Endothelial cell of umbilical vein (primary cell): ENCODE data around the gene KCNQ5. TPM values are rescaled to one million over a fixed set of nuclear protein-coding genes. Genes with fewer than 3 reads are reported as not detected.

Experiments used
- BruUV-seq: library from RNA; stranded (reverse); fragments of 400-500 nt; replicated peaks from 2 replicates; lab custom pipeline; 2021; lab: Mats Ljungman, UMichigan
- CTCF ChIA-PET: fragments of 300-600, 350-600 bp; sonication (Branson Sonifier 250); formaldehyde crosslinking; loops from one replicate; lab custom pipeline; 2021; ENCODE audit warnings: antibody characterized with exemption, inconsistent platforms; lab: Charles Lee
- POLR2A ChIA-PET: fragments of 300-600, 350-600 bp; sonication (Branson Sonifier 250); formaldehyde crosslinking; loops from one replicate; lab custom pipeline; 2021; ENCODE audit warnings: antibody characterized with exemption, inconsistent platforms; lab: Charles Lee
- DNase-seq: peaks from one replicate; pipeline ENCODE4 v3.0.0-alpha.2; 2011; ENCODE audit warnings: low read depth, low spot score
- FAIRE-seq: peaks from 2 replicates; lab custom pipeline; 2011; peaks lifted over from hg19 to GRCh38; lab: Jason Lieb, UNC
- H2AFZ ChIP-seq: 2 replicates; pipeline ENCODE4 v1.6.0; 2012; ENCODE audit warnings: low read depth, low read length, control low read depth, inconsistent platforms
- H3K27ac ChIP-seq: 2 replicates; pipeline ENCODE4 v1.5.1; 2011; ENCODE audit warnings: low read depth, mild to moderate bottlenecking, control low read depth, low read length, moderate library complexity; ENCODE audit not compliant: insufficient read depth
- H3K27me3 ChIP-seq, 2 experiments: 2 replicates each; pipeline versions ENCODE4 v1.6.0 to v1.6.1; 2011; ENCODE audit warnings: low read length in 2 of 2, mixed read lengths in 1 of 2; ENCODE audit not compliant: control insufficient read depth in 2 of 2, insufficient read depth in 2 of 2
- H3K36me3 ChIP-seq, 2 experiments: 2 replicates in 1 of 2; 3 replicates in 1 of 2; pipeline ENCODE4 v1.5.1; 2011; ENCODE audit warnings: low read length in 2 of 2, mild to moderate bottlenecking in 1 of 2, moderate library complexity in 1 of 2; ENCODE audit not compliant: control insufficient read depth in 2 of 2, insufficient read depth in 2 of 2; ENCODE audit errors: extremely low read depth in 1 of 2
- H3K4me1 ChIP-seq: 3 replicates; pipeline ENCODE4 v1.5.1; 2011; ENCODE audit warnings: mild to moderate bottlenecking, low read length; ENCODE audit not compliant: control insufficient read depth, insufficient read depth; ENCODE audit errors: extremely low read depth
- H3K4me2 ChIP-seq: 2 replicates; pipeline ENCODE4 v1.6.1; 2011; ENCODE audit warnings: low read length, control low read depth, mixed read lengths; ENCODE audit not compliant: insufficient read depth
- H3K4me3 ChIP-seq, 3 experiments: fragments of 200-600 bp in 1 of 3; sonication (generic), shearing (Covaris generic) in 1 of 3; replicated peaks in 1 of 3; 2 replicates each; pipeline ENCODE4 v1.5.1; 2011 to 2016; ENCODE audit warnings: control low read depth in 3 of 3, low read length in 3 of 3, mild to moderate bottlenecking in 2 of 3, inconsistent platforms in 1 of 3, low read depth in 1 of 3, moderate library complexity in 1 of 3; ENCODE audit not compliant: insufficient read depth in 1 of 3
- H3K79me2 ChIP-seq: 2 replicates; pipeline ENCODE4 v1.6.0; 2012; ENCODE audit warnings: low read length, inconsistent platforms; ENCODE audit not compliant: control insufficient read depth, insufficient read depth
- H3K9ac ChIP-seq: replicated peaks from 2 replicates; pipeline ENCODE3; 2011; ENCODE audit warnings: low read length, control low read depth; ENCODE audit not compliant: insufficient read depth; ENCODE audit errors: extremely low read depth
- H3K9me1 ChIP-seq: replicated peaks from 3 replicates; pipeline ENCODE4 v1.6.0; 2011; ENCODE audit warnings: mild to moderate bottlenecking, low read length; ENCODE audit not compliant: control insufficient read depth, insufficient read depth; ENCODE audit errors: extremely low read depth
- H3K9me3 ChIP-seq: replicated peaks from 2 replicates; pipeline ENCODE4 v1.5.1; 2012; ENCODE audit warnings: low read length, inconsistent platforms; ENCODE audit not compliant: control insufficient read depth, insufficient read depth
- H4K20me1 ChIP-seq: replicated peaks from 2 replicates; pipeline ENCODE3; 2011; ENCODE audit warnings: mild to moderate bottlenecking, low read length; ENCODE audit not compliant: control insufficient read depth, insufficient read depth; ENCODE audit errors: extremely low read depth
- CTCF ChIP-seq, 2 donors: IDR thresholded peaks; 1 replicate in 1 of 2; 2 replicates in 1 of 2; pipeline ENCODE4 v1.5.1; 2011; ENCODE audit warnings: low read length in 2 of 2, mild to moderate bottlenecking in 2 of 2, moderate library complexity in 2 of 2, control low read depth in 1 of 2, inconsistent platforms in 1 of 2, low read depth in 1 of 2; ENCODE audit not compliant: insufficient read depth in 1 of 2; ENCODE audit errors: extremely low read depth in 1 of 2
- EZH2 ChIP-seq: IDR thresholded peaks from 2 replicates; pipeline ENCODE4 v1.6.1; 2012; ENCODE audit warnings: borderline replicate concordance, low read depth, mild to moderate bottlenecking, moderate library complexity, low read length, inconsistent platforms; ENCODE audit not compliant: severe bottlenecking
- FOS ChIP-seq: IDR thresholded peaks from 2 replicates; pipeline ENCODE4 v1.6.1; 2011; ENCODE audit warnings: mild to moderate bottlenecking, low read length, moderate library complexity, borderline replicate concordance; ENCODE audit not compliant: insufficient read depth
- GATA2 ChIP-seq: IDR thresholded peaks from 2 replicates; pipeline ENCODE4 v1.7.0; 2011; ENCODE audit warnings: low read depth, mild to moderate bottlenecking, moderate library complexity, mixed read lengths, low read length; ENCODE audit not compliant: insufficient read length, insufficient read depth
- JUN ChIP-seq: IDR thresholded peaks from 2 replicates; pipeline ENCODE4 v1.6.1; 2011; ENCODE audit warnings: borderline replicate concordance, low read depth; ENCODE audit not compliant: insufficient read length, insufficient read depth
- MAX ChIP-seq: IDR thresholded peaks from 2 replicates; pipeline ENCODE4 v1.6.1; 2011; ENCODE audit not compliant: insufficient read depth, insufficient read length
- MYC ChIP-seq: IDR thresholded peaks from one replicate; pipeline ENCODE4 v1.6.1; 2011; ENCODE audit warnings: mild to moderate bottlenecking, low read depth, low read length
- POLR2A ChIP-seq: IDR thresholded peaks from 2 replicates; pipeline ENCODE4 v1.6.1; 2012; ENCODE audit warnings: low read depth, mild to moderate bottlenecking, control low read depth, low read length
- POLR2AphosphoS5 ChIP-seq: IDR thresholded peaks from 2 replicates; pipeline ENCODE4 v1.6.1; 2012; ENCODE audit warnings: low read depth, mild to moderate bottlenecking, control low read depth, low read length, moderate library complexity; ENCODE audit not compliant: insufficient read depth
- dilution Hi-C: fragments of 300-500 bp; cut with MboI; formaldehyde crosslinking; loops from one replicate; pipeline ENCODE4 v1.15.0; 2019; ENCODE audit warnings: low sequenced_read_pairs; ENCODE audit not compliant: extremely low pct_ligation_motif_present
- intact Hi-C: fragments of 100-400 bp; cut with micrococcal nuclease; formaldehyde crosslinking; loops from one replicate; pipeline ENCODE4 v1.10.0; 2022
- polyA plus RNA-seq, 4 experiments: library from polyadenylated mRNA; depleted of rRNA in 3 of 4; stranded (reverse) in 3 of 4; unstranded in 1 of 4; fragments of >200 nt; gene quantifications; 2 replicates each; pipeline versions ENCODE4 v1.2.1 to v1.2.3, GENCODE V29; 2011 to 2012; ENCODE audit warnings: missing spikeins in 1 of 4
- total RNA-seq: library from RNA; stranded (reverse); gene quantifications from 2 replicates; pipeline ENCODE4 v1.2.3, GENCODE V29; 2021

KCNQ5 gene
- total and polyA plus RNA-seq, 2 donors (not counting 3 experiments of a cell fraction or from before 2014, with no cell fraction given) = 0.22 TPM; not detected in 1

- H3K27me3 ChIP-seq = peaks cover 0 to 2% of the 10 kb centered on the region in 2 experiments
- intact Hi-C loops = no loop called here
Measured at GRCh38 chr6:72757048-72757447, 135.2 kb downstream of the KCNQ5 start.

More at GRCh38 chr6:72757048-72757447, 135.2 kb downstream of the KCNQ5 start:
- no TSS peak for BruUV-seq
- no peak overlapping the region for H3K27ac ChIP-seq
- no peaks in the 10 kb centered on the region for H4K20me1 ChIP-seq
- H3K36me3 ChIP-seq = no peaks in the 10 kb centered on the region
- dilution Hi-C loops = no loop called here
- H3K4me3 ChIP-seq = no peak overlapping the region
- no peaks in the 10 kb centered on the region for H3K9me3 ChIP-seq
- no peak overlapping the region for H2AFZ ChIP-seq
- H3K4me1 ChIP-seq = no peaks in the 10 kb centered on the region
- FAIRE-seq = no peak
- CTCF ChIA-PET = no interaction called here
- DNase-seq = no peak
- H3K79me2 ChIP-seq = no peaks in the 10 kb centered on the region
- POLR2A ChIA-PET = no interaction called here
- H3K9me1 ChIP-seq = no peaks in the 10 kb centered on the region
- TF ChIP-seq MAX = no peak
- TF ChIP-seq FOS = no peak
- no peak for TF ChIP-seq POLR2AphosphoS5
- no peak for TF ChIP-seq MYC
- no peak for TF ChIP-seq EZH2
- no peak for TF ChIP-seq GATA2
- no peak for TF ChIP-seq JUN
- no peak for TF ChIP-seq POLR2A
- TF ChIP-seq CTCF (IDR thresholded peaks at IDR 0.05; ENCODE audit: extremely low read depth in 1 of 2, insufficient read depth in 1 of 2, low read depth in 1 of 2, low read length in 2 of 2) = no peak
- H3K4me2 ChIP-seq = no peak overlapping the region
- no peak overlapping the region for H3K9ac ChIP-seq
